Fibroblast of skin of right quadriceps (primary cell): Measurements from ENCODE around the gene ST6GALNAC4.
A peak's percentile ranks its signal among the peaks of the same experiment; 100 is the strongest.

ENCODE experiments used
- DNase-seq: peaks from one replicate; pipeline ENCODE4 v3.0.0-alpha.2; 2013

Gene ST6GALNAC4

DNA sequence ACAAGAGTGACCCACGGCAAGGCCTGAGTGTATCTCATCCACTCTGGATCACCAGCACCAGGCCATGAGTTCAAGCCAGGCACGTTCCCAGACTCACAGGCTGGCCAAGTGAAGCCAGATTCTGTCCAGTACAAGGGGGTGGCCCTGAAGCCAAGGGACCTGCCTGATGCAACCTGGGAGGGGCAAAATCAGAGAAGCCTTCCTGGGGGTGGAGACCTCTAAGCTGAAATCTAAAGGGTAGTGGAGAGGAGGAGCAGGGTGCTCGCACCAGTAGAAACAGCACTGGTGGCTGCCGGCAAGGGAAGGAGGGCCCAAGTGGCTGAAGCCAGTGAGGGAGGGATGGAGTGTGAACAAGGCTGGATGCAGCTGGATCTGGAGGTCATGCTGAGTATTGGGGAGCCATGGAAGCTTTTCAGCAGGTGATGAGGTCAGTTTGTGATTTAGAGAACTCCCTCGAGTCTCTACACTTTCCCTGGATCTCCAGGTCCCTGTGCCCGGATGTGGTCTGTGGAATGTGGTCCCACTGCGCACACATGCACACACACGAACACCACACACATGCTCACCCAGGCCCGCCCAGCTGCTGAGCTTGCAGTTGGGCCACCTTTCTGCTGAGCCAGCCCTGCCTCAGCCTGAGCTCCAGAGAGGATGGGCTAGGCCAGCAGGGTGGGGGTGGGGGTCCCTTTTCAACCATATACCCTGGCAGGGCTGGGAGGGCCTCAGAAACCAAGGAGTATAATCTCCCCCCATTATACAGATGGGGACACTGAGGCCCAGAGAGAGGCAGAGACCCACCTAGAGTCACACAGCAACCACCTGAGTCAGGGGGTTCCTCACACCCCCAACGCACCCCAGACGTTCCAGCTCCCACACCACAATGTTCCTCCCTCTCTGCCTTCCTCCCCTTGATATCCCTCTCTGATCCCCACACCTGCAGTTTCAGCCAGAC is 12.1 kb upstream of the ST6GALNAC4 start:
- DNase-seq, result no peak

GRCh38 chr9:127927988-127928675 is 11.3 kb upstream of the ST6GALNAC4 start:
- no peak for DNase-seq

DNA sequence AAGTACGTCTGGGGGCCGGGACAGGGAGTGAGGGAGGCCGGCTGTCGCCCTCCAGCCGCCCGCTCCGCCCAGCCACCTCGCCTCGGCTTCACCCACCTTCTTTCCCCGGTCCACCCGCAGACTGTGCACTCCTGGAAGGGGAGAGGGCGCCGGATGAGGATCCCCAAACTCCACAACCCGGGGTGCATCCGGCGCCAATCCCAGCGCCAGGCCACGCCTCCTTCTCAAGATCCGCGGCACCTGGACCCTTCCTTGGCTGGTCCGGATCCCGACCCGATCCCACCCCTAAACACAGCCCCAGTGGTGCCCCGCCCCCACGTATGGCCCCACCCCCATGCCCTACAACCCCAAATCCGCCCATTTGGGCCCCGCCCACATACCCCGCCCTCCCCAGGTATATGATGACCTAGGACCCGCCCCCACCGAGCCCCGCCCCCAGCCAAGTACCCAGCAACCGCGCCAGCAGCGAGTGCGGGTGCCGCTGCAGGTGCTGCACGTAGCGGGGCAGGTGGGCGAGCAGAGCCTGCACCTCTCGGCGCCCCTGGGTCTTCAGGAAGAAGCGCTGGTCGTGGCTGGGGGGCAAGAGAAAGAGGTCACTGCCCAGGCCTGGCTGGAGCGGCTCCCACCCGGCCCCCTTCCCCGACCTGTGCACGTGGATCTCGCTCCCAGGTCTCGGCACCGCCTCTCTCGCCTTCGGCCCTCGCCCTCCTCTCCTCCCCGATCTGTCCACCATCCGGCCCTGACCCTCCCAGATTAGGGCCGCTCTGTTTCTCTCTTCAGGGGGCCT is 10.6 kb upstream of the ST6GALNAC4 start:
- DNase-seq, result no peak

DNA sequence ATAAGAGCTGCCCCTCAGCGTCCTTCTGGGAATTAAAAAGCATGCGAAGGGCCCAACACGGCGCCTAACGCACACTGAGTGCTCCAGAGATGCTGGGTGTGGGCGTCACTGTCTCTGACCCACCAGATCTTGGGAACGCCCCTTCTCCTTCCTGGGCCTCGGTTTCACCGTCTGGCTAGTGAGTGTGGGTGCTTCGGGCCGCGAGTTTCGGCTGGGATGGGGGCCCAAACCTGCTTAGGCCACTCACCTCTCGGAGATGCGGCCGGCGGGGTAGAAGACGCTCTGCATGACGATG is 10.0 kb upstream of the ST6GALNAC4 start:
- no peak for DNase-seq

DNA sequence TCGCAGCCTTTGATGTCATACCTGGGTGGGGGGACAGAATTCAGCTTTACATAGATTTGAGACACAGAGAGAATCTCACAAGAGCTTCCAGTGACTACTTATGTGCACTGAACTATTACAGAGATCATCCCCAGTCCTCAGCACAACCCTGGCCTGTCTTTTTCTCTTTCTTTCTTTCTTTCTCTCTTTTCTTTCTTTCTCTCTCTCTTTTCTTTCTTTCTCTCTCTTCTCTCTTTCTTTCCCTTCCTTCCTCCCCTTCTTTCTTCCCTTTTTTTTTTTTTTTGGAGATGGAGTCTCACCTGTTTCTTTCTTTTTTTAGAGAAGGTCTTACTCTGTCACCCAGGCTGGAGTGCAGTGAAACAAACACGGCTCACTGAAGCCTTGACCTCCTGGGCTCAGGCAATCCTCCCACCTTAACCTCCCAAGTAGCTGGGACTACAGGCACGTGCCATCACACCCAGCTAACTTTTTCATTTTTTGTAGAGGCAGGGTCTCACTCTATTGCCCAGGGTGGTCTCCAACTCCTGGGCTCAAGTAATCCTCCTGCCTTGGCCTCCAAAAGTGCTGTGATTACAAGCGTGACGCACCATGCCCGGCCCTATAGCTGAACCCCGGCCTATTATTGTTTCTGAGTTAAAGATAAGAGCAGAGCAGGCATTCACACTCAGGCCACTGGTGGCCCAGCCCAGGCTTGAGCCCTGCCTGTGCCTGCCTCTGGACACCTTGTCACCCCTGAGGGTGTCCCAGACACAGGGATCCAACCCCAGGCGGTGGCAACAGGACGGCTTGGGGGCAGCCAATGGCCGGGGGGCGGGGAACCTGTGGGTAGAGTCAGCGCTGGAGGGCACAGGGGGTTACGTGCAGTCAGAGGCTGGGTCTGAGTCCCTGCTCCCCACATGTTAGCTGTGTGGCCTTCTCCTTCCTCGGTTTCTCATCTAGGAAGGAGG is 9.4 kb upstream of the ST6GALNAC4 start:
- no peak for DNase-seq

DNA sequence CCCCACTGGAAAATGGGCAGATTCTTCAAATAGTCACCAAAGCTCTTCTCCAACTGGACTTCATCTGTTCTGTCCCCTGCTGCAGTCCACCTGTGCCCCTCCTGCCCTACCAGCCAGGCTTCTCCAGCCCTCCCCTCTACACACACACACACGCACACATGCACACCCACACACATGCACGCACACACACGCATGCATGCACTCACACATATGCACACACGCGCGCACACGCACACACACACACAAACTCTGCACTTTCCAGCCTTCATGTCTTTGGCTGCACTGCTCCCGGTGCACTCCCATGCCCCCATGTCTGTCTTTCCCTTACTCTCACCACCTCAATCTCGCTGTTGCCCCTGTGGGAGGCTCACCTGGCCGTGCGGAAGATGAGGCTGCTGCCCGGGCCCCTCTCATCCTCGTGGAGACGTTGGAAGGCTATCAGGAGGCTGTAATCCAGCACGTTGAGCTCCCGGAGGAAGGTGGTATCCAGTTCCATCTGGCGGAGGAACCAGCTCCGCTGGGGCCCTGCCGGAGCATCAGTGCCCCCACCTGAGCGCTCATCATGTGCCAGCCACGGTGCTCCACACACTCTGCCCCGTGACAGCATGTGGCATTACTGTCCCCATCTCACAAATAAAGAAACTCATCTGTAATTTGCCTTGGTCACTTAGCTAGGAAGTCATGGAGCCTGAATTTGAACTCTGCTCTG is 8.0 kb upstream of the ST6GALNAC4 start:
- no peak for DNase-seq

DNA sequence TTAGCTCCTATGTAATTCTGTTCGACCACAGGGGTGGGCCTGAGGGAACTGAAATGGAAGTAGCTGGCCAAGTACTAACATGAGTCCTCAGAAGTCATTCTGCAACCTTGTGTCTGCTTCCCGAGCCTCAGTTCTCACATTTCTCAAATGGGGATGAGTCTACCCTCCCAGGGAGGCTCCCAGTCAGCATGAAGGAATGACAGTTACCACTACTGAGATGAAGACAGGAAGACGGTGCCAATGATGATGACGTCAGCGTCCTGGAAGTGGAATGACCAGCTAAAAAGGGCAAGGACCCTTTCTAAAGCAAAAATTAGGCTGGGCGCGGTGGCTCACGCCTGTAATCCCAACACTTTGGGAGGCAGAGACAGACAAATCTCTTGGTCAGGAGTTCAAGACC is 6.9 kb upstream of the ST6GALNAC4 start:
- DNase-seq, result peak; percentile 94

- DNase-seq, result no peak
These were observed 6.2 kb upstream of the ST6GALNAC4 start for GRCh38 chr9:127923046-127923445.

DNA sequence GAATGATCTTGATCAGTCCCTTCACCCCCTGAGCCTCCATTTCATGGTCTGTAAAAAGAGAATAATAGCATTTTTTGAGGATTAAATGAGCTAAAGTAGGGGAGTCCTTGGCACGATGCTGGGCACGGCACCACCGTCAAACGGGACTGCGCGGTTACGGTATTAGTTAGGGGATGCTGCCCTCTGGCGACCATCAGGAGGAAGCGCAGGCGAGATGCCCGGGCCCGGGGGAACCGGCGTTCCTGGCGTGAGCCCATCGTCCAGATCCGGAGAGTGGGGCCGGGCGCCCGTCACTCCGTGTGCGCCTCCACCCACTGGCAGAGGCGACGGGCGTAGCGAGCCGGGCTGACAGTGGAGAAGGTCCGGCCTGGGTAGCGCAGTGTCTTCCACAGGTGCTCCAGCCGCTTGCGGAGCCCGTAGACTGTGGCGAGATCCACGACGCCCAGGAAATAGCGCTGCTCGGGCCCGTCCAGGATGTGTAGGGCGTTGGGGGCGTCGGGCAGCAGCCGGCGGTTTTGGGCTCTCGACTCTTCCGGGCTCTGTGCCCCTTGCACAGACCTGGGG is 4.8 kb upstream of the ST6GALNAC4 start:
- peak; percentile 48 for DNase-seq

GRCh38 chr9:127920794-127921193 is 4.0 kb upstream of the ST6GALNAC4 start:
- no peak for DNase-seq

DNA sequence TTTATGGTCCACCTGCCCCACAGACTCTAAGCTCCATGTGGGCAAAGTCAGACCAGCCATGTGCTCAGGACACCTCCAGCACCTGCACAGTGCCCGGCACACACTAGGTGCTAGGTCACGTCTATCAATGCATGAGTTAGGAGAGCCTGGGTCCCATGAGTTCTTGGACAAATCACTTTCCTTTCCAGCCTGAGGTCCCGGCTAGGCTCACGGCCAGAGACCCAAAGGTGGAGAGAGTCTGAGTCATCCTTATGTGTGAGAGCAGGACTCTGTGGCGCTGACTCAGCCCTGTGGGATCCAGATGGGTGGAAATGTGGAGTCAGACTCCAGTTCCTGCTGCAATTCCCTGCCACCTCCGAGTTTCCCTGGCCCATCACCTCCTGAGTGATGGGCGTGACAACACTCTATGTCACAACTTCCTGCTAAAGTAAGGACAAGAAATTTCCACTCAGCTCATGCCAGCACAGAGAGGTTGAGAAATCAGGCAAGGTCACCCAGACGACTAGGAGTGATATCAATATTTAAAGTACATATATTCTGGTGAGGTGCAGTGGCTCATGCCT is 2.5 kb upstream of the ST6GALNAC4 start:
- peak; percentile 98 for DNase-seq

DNA sequence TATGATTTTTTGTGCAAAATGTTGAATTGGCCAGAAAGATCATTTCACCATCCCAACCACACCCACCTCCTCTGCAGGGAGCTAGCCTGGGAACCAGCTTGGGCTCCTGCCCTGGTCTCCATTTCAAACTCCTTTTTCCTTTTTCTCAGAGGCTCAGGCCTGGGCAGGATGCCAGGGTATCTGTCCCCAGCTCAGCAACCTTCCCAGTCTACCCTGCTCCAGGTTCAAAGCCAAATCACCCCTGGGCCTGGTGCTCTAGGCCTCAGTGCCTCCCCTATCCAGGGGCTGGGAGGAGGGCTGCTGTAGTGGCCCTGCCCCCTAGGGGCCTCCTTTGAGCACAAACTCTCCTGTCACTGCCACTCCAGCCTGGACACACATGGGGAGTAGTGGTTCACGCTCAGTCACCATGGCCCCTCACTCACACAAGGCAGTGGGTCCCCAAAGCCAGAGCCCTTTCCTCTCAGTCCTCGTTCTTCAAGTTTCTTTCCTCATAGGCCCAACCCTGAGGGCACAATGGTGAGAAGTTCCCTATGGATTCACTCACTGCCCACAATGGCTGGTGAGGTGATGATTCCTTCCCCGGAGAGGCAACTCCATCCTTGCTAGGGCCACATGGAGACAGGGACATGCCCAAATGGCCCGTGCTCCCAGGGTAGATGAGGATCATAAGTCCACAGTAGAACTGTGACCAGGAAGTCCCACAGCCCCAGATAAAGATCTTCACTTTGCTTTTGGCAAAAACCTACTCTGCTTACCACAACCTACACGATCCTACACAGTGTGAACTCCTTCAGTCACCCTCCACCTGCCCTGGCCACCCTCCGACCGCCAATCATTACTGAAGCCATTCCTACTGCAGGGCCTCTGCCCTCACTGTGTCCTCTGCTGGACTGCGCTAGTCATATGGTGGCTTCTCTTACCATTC is 1.6 kb upstream of the ST6GALNAC4 start:
- no peak for DNase-seq

GRCh38 chr9:127917603-127918002 is 762 bp upstream of the ST6GALNAC4 start:
- no peak for DNase-seq

DNA sequence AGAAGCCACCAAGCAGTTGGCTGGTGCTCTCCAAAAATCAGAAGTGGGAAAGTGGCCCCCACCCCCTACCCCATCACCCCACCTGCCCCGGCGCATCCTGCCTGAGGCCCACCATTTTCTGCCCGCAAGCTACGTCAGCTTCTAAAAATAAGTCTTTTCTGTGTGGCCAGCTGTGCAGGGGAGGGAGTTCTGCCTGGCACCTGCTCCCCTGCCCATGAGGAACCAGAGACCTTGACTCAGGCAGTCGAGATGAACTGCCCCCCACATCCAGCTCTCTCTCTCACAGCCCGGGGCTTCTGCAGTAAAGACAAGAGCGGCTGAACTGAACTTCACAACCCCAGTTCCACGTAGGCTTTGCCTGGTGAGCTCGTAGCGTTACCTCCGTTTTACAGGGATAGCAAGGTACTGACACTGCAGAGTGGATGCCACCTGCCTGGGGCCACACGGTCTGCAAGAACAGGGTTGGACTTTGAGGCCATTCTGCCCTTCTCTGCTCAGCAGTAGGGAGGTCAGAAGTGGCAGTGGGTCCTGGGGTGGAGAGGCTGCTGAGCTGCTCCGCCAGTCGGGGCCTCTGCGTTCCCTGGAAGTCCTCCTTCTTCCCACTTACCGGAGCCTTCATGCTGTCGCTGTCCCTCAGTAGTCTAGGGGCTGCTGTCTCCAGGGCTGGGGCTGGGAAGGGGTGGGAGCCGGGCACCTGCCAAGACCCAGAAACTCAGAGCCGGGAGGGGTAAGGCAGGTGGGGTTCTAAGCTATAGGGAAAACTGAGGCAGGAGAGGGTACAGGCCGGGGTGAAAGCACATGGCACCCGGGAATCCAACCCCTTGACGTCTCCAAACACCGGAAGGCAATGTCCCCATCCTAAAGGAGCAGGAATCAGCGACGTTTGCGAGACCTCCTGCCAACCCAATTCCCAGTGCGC is 781 bp downstream of the ST6GALNAC4 start:
- DNase-seq, result no peak

GRCh38 chr9:127915325-127915752 is 1.5 kb downstream of the ST6GALNAC4 start:
- no peak for DNase-seq

DNA sequence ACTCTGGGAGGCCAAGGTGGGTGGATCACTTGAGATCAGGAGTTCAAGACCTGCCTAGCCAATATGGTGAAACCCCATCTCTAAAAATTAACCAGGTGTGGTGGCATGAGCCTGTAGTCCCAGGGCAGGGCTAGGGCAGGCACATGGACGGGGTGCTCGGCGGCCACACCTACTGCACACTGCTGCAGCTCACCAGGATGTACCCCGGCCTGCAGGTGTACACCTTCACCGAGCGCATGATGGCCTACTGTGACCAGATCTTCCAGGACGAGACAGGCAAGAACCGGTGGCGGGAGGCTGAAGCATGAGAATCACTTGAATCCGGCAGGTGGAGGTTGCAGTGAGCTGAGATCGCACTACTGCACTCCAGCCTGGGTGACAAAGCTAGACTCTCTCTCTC is 3.2 kb downstream of the ST6GALNAC4 start:
- no peak for DNase-seq

DNA sequence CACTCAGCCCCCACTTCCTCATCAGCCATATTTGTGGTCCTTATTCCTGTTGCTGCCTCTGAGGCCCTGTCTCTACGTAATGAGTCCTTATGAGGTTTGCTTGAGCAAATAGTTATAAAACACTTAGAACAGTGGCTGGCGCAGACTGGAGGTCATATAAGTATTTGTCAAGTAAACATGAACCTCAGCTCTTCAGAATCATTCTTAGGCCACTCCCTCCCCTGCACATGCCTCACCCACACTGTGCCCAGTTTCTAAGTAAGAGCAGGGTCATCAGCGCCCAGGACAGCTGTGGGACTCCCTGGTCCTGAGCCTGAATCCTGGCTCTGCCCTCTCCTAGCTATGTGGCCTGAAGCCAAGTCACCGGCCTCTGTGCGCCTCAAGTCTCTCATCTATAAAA is 4.0 kb downstream of the ST6GALNAC4 start:
- no peak for DNase-seq

- no peak for DNase-seq
These were observed 4.5 kb downstream of the ST6GALNAC4 start for GRCh38 chr9:127912296-127912695.
